HK-2 (cell line): ENCODE results near the gene CNST.
"Not testable (repeated sequence)": the region's sequence is repeated elsewhere in the genome, so short reads cannot be mapped to it uniquely, and the experiment has no call there.

Experiments used
- DNase-seq: peaks from one replicate; pipeline ENCODE4 v3.0.0-alpha.2; 2018; ENCODE audit not compliant: unreplicated experiment

The CNST gene

DNA sequence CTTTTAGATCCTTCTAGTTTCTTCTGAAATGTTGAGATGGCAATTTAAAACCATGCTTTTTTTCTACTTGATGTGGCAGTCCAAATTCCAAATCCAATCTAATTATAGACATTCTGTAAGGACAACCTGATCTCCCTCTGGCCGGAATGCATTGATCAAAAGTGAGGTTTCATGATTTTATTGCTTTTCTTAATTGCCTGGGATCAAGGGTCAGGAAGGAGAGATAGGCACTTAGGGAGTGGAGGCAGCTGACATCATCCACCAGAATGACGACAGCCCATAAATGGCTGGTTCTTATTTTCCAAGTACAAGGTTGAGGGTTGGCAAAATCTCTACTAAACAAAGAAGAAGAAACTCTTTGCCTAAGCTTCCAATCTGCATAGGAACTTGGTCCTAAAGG lies 111.6 kb downstream of the CNST start:
- no peak for DNase-seq

DNA sequence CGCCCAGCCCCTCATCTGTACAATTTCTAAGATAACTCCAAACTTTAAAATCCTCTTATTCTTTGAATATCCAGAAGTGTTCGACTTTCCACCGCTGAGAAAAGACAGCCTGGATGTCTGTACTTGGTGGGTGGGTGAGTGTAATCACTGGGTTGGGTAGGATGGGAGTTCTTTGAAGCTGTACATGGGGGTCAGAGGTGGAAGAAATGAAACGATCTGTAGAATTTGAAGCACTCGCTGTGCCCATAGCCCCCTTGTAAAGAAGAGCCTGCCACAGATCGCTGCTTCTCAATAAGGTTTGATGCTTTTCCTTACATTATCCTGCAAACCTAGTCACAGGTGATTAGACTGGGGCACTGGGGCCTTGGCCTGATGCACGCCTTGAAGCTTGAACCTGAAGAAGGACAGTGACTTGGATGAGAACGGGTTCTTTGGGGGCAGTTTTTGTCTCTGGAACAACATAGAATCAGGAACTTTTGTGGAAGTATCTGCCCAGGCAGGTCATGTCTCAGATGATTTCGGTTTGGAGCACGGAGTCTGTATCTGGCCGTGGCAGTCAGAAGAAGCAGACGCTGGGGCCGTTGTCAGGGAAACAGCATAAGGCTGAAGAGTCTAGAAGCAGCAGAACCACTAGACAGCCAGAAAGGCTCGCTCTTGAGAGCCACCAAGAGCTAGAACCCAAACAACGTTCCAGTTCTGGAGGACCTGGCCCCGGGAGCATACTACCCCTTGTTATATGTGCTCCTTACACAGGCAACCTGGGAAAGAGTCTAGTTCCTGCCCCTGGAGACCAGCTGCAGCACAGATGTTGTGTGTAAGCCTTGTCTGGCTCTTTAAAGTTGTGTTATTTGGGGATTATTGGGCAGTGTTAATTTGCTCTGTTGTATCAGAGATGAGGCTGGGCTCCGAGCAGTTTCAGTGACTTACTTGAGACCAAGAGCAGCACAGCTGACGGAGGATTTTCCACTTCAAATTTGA lies 112.8 kb downstream of the CNST start:
- DNase-seq = no peak

DNA sequence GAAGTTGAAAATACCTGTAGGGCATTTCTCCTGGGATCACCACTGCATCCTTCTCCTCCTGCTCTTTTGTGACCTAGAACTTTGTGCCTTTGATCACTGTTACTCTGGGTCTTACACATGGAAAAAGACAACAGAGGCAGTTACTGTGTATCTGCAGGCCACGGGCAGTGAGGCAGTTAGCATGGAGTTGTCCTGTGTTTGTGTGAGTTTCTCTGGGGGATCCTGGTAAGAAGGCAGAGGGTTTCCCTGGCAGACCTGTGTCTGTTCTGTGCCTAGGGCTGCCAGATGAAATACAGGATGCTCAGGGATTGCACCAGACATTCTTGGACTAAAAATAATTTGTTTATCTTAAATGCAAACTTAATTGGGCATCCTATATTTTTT lies 113.5 kb downstream of the CNST start:
- no peak for DNase-seq

DNA sequence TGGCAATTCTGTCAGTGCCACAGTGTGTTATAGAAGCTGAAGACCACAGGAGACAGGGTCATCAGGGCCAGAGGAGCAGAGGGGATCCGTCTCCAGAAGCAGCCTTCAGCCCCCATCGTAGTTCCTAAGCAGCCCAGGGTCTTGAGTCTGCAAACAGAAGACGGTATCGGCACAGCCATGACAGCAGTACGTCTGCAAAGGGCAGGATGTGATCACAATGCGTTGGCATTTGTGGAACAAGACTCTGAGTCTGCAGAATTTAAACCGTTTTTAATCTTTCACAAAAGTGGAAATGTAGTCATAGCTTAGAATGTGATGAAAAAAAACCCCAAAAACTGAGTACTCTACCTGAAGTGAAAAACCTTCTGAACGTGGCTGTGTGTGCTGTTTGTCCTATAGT lies 113.9 kb downstream of the CNST start:
- no peak for DNase-seq

DNA sequence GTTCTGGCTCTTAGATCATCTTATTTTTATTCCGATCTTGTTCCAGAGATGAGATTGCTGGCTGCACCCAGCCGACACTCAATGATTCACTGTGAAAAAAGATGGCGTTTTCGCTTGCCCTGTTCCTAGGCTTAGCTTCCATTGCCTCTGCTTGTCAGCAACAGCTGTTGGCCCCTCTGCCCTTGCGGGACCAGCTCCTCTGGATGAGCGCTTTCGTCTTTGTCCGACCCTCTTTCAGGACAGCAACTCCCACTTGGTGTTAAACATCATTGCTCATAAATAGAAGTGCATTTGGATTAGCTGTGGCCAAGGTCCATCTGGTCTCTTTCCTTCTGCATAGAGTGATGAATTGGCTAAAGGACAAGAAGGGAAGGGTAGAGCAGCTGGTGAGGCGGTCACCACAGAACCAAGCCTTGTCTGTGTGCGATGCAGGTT lies 114.5 kb downstream of the CNST start:
- no peak for DNase-seq

DNA sequence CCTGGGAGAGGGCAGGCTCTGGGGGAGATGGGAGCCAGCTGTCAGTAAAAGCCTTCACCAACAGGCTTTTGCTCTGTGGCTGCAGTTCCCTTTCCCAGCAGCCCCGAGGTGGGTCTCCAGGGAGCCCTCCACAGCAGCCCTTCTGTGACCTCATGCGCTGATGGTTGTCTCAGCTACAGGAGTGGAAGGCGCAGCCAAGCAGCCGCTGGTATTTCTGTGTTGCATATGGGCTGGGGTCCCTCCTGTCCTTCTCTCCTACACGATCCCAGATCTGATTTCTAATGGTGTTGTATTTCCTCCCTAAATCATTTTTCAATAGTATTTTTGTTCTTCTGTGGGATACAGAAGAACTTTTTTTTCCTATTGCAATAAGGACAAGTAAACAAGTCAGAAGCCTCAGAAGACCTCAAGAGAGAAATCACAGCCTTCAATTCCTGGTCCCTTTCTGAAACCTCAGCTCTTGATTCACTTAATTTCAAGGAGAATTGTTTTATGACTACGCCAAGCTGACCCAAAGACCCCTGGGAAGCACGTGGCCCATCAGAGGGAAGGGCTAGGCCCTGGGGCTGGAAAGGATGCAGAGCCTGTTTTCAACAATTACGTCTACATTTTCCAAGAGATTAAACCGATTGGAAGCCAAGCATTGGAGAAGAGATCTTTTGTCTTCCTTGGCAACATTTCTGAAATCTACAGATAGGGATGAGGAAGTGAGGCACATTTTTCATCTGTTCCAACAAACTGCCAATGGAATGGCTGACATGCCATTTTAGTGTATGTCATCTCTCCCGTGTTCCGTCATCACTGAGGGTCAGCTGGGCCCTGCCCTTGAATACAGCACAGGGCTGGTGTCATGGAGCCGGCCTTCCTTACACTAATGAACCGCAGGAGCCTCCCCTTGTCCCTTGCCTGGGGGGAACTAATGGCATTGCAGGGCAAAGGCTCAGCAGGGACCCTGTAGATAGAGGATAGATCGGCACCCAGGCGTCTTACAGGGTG lies 115.9 kb downstream of the CNST start:
- DNase-seq = no peak

DNA sequence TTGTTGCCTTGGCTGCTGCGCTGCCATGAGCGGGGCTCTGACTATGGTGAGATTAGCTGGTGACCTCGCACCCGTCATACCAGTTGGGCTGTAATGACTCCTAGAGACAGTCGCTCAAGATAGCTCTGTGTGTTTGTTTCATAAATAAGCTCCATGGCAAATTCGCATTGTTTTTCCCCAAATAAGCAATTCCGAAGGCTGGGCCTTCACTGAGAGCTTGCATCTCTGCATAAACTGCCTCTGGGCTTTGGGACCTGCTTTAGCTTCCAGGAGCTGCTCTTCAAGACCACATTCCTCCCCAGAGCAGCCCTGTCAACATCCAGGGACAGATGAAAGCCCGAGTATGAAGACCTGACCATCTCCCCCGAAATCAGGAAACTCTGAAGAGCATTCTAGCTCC lies 117.3 kb downstream of the CNST start:
- no peak for DNase-seq

DNA sequence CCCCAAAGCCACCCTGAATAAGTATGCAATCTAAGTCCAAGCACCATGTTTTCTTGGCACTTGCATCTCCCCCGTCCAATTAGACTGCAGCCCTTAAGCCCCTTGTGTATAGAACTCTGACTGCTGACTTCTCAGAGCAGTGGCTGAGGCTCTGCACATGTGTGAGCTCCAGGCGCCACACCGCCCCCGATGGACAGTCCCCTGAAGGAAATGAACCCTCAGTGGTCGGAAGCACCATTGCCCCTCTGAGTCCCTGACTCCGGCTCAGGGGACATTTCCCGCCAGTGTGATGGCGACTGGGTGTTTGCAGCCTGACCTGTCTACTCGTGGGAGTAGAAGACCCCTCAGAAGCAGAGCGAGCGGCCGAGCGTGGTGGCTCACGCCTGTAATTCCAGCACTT lies 120.7 kb downstream of the CNST start:
- no peak for DNase-seq

DNA sequence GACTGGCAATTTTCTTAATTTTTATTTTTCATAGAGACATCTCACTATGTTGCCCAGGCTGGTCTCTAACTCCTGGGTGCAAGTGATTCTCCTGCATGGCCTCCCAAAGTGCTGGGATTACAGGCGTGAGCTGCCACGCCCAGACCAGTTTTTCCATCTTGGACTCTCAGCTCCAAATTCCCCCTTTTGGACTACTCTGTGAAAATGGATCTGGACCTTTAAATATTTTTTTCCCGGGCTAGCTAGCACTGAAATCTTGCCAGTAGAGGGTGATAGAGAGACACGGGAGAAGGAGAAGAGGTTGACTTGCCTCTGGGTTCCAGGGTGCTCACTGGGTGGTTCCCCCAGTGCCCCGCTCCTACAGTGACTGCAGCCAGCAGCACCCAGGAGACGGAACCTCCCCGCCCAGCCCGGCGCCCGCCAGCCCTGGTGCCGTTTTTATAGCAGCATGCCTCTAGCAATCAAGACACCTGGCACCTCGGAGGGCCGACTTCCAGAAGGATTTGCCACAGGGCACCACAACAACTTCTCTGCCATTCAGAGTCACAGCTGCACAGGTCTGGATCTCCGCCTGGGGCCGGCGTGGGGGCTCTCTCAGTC lies 123.3 kb downstream of the CNST start:
- peak; percentile 57 for DNase-seq

DNA sequence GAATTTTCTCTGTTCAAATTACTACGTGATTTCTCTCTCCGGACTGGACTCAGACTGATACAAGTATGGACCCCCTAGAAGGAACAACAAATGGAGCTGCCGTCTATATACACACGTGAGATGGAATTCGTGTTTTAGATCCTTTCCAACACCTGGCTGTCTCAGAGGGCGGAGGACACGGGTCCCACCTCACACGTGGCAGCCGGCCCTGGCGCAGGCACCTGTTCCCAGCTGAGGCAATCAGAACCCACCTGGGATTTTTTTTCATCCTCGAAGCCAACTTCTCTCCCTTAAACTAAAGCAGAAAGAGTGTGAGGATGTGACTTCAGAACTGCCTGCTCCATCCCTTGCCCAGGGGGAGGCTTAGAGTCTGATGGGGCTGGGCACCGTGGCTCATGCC lies 123.8 kb downstream of the CNST start:
- no peak for DNase-seq

DNA sequence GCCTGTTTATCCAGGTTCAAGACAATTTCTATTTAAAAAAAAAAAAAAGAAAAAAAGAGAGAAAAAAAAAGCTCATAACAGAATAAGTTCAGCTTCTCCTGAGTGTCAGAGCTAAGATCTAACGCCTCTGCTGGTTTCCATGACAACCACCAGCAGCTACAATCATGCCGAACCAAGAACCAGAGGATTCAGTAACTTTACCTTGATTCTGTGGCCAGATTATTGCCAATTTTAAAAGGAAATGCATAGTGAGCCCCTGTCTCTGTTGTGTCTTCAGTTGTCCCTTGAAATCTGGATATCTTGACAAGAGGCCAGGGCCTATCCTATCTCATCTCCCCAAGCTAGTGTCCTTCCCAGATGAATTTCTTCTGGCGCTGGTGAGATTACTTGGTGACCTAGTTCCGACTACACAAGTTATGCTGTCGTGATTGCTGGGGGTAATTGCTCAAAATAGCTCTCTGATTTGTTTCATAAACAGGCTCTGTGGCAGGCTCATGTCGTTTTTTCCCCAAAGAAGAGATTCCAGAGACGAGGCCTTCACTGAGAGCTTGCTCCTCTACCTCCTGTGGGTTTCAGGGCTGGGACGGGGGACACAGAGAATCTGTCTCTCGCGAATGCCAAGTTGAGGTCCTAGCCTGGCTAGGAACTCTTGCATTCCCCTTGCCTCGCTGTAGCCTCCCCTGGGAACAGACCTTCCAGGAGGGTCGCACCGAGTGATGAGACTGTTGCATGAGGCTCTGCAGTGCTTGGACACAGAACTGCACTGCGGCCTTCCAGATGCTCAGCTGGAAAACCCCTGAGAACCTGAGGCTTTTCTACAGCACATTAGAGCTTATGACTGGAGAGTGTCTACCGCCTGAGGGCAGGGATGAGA lies 125.6 kb downstream of the CNST start:
- DNase-seq = no peak

DNA sequence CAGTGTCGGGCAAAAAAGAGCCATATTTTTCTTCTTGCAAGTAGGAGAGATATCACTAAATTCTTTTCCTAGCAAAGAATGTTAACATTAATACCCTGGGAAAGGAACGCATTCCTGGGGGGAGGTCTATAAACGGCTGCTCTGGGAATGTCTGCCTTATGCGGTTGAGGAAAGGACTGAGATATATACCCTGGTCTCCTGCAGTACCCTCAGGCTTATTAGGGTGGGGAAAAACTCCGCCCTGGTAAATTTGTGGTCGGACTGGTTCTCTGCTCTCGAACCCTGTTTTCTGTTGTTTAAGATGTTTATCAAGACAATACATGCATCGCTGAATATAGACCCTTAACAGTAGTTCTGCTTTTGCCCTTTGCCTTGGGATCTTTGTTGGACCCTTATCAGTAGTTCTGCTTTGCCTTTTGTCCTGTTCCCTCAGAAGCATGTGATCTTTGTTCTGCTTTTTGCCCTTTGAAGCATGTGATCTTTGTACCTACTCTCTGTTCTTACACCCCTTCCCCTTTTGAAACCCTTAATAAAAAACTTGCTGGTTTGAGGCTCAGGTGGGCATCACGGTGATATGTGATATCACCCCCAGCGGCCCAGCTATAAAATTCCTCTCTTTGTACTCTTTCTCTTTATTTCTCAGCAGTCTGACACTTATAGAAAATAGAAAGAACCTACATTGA lies 128.1 kb downstream of the CNST start:
- DNase-seq = not testable (repeated sequence)

DNA sequence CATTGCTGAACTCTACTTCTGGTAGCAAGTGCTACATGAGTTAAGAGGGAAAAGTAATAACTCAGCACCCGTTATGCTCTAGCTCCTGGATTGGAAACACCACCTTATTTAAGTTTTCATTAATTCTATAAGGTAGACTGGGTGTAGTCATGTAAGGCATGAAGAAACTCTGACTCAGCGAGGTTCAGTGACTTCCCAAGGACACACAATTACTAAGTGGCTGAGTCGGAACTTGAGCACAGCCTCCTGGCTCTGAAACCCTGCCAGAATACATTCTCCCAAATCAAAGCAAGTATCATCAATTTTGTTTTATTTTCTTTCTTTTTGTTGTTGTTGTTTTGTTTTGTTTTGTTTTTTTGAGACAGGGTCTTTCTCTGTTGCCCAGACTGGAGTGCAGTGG lies 128.9 kb downstream of the CNST start:
- no peak for DNase-seq

DNA sequence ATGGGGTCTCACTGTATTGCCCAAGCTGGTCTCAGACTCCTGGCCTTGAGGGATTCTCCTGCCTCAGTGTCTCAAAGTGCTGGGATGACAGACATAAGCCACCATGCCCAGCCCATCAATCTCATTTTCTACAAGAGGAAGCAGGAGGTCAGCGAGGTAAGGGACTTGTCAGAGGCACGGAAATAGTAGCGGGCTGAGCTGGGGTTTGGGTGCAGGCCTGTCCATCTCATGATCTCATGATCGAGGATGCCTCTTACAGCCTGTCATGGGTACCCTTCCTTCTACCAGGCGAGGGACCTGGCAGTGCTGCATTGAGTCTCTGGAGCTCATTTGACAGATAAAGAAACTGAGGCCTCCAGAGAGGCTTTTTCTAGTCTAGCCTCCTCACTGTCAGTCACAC lies 129.4 kb downstream of the CNST start:
- no peak for DNase-seq

DNA sequence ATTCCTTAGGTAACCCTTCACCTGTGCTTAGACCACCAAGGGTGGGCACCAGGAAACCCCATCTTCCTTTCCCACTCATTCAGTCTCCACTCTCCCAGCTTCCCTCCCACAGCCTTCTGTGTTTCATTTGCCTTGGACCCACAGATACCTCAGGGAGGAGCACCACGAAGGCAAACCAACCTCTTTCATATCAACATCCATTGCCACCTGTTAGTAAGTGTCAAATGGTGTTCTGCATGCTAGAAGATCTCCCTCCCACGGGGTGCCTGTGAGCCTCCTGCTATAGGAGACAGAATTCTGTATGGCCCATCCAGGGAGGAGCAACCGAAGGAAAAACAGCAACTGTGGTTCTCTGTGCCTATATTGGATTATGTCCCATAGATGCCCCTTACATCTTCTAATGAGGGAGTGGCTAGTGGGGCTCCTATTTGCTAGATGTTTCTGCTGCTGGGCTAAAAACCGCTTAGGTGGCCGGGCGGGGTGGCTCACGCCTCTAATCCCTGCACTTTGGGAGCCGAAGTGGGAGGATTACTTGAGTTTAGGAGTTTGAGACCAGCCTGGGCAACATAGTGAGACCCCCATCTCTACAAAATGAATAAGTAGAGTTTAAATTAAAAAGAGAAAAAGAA lies 132.3 kb downstream of the CNST start:
- DNase-seq = no peak

DNA sequence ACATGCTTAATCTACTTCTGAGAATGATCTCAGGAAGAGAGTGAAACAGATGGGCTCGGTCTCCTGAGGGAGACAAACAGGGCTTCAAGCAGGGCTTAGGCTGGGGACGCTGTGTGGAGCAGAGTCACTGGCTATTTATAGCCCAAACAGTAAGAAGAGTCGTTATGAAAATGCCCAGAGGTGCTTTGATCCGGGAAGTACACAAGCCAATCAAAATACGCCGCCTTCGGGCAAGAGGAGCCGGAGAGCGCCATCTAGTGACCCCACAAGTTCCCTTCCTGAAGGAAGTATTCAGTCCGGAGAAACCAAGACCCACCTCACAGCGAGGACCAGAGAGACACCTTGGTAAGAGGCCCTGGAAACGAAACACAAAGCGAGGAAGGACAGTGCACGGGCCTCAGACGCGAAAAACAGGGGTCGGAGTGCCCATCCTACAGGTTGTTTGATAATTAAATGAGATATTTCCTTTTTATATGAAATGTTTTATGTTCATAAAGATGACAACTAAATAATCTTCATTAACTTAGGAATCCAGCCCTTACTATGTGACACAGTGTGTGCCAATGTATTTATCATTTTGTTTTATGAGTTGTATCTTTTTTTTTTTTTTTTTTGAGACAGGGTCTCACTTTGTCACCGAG lies 133.0 kb downstream of the CNST start:
- peak; percentile 92 for DNase-seq

DNA sequence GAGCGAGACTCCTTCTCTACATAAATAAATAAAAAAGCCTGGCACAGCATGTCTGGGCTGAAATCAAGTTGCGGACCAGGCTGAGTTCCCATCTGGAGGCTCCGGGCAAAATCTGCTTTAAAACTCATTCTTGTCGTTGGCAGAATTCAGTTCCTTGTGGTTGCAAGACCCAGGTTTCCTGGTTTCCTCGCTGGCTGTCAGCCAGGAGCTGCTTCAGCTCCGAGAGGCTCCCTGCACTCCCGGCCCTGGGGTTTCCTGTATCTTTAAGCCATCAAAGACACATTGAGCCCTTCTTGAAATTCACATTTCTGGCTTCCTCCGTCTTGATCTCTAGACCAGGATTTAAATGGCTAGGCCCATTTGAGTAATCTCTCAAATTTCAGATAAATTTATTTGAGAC lies 137.3 kb downstream of the CNST start:
- no peak for DNase-seq

DNA sequence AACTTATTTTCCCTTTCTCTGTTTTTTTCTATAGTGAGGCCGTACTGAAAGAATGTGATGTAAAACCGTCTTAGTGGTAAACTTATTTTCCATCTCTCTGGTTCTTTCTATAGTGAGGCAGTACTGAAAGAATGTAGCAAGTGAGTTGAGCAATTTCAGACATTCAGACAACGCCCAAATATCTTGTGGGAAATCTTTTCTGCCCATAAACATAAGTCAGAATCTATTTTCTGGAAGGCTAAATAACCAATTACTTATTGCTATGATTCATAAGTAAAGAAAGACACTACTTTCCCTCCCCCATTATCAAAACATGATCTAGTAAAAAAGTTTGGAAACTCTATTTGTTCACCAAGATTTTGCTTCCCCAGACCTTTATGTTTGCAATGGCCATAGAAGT lies 139.1 kb downstream of the CNST start:
- DNase-seq = no peak

DNA sequence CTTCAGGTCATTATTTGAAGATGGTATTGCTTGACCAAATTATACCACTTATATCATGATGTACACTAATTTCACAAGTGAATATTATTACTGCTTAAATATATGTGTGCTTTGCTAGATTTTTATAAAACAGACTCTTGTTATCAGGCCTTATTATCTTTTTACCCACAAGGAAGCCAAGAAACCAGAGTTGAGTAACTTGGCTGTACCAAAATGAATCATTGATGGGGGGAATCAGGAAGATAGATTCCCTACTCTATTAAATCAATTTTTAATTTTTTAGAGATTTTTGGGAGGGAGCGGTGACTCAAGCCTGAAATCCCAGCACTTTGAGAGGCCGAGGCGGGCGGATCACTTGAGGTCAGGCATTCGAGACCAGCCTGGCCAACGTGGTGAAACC lies 141.9 kb downstream of the CNST start:
- no peak for DNase-seq

DNA sequence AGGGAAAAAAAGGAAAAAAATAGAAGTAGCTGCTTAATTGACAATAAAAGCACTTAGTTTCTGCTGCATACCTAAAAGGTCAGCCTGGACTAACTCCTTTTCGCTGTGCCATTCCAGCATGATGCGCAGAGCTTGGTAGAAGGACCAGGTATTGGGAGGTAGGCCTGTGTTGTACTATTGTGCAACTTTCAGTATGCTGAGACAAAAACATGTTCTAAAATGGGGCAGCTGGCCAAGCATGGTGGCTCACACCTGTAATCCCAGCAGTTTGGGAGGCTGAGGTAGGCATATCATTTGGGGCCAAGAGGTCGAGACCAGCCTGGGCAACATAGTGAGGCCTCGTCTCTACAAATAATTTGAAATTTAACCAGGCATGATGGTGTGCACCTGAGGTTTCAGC lies 142.9 kb downstream of the CNST start:
- no peak for DNase-seq
